Putamen (tissue), 1 donor: ENCODE measurements around the gene GPR3.
"Not testable (repeated sequence)": the region's sequence is repeated elsewhere in the genome, so short reads cannot be mapped to it uniquely, and the experiment has no call there.

ENCODE experiments used
- DNase-seq: peaks from one replicate; pipeline ENCODE4 v3.0.0-alpha.2; 2016; ENCODE audit warnings: low spot score

Gene GPR3

DNA sequence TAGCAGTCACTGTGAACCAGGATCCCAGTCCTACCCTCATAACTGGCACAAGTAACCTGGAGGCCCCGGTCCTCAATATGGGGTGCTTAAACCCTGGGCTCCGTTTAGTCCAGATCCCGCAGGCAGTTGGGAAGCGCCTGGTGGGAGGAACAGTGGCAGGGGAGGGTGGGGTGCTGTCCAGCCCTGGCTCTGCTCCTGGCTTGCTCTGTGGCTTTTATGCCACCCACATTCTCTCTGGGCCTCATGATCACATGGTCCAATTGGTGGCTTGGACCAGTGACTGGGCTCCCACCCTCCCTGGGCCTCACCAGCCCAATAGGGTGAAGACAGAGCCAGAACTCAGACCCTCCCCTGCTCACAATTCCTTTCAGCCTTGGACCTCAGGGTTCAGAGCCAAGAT, 12.2 kb upstream of the GPR3 start:
- DNase-seq: no peak

DNA sequence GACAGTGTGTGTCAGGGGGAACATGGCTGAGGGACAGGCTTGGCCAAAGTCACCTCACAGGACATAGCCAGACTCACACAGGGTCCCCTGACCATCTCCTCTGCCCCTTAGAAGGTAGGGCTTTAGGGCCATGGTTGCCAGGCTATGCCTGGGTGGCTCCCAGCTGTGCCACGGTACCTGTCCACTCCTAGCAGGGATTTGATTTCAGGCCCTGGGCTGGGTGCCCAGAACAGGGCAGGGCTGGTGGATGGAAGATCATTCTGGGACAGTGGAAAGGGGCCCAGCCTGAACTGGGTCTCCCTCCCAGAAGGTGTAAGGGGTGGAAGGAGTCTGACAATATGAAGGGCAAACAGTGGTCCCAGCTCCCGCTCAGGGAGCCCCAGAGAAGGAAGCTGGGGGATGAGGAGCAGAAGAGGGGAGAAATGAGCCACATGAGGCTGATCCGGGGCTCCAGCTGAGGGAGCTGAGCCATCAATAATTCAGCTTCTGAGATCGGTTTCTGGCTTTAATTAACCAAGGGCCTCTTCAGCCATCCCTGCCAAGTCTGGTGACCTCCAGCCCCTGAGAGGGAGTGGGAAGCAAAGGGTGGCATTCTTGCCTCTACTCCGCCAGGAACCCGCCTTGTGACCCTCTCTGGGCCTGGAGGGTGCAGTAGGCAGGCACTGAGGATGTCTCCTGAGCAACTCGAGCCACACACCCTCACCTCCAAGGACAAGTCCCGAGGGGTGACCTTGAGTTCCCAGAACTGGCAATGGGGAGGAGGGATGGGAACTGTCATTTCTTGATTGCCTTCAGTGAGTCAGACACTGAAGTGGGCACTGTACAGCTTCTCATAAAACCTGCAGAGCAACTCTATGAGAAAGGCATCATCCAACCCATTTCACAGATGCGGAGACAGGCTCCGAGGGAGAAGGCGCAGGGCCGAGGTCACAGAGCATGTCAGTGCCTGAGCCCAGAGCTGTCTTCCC, 11.4 kb upstream of the GPR3 start:
- DNase-seq: no peak

DNA sequence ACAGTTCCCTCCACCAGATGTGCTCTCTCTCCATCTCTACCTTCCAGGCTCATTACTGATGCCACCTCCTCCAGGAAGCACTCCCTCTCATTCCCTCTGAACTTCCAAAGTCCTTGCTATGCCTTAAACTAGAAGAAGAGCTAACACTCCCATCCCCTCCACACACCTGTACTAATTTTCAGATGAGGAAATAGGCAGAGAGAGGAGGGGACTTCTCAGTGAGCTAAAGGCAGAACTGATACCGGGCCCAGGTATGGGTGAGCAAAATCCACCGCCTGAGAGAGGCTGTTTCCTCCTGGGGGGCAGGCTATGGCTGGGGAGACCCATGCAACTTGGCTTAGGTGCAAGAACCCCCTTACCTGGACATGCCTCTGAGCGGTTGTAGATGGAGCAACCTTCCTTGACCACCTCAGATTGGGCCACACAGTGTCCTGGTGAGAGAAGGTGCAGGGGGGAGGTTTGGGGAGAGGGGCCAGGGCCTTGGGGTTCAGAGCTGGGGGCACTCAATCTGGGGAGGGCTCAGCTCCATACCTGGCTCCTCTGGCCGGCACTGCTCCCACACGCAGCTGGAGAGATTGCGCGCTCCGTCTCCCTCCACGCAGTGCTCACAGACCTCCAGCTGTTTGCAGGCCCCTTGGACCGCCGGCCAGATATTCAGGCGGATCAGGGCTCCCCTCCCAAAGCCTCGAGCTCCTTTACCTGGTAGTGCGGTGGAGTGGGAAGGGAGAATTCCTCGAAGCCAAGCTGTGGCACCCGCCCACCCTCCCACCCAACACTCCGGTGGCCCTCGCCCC, 10.3 kb upstream of the GPR3 start:
- DNase-seq: no peak

DNA sequence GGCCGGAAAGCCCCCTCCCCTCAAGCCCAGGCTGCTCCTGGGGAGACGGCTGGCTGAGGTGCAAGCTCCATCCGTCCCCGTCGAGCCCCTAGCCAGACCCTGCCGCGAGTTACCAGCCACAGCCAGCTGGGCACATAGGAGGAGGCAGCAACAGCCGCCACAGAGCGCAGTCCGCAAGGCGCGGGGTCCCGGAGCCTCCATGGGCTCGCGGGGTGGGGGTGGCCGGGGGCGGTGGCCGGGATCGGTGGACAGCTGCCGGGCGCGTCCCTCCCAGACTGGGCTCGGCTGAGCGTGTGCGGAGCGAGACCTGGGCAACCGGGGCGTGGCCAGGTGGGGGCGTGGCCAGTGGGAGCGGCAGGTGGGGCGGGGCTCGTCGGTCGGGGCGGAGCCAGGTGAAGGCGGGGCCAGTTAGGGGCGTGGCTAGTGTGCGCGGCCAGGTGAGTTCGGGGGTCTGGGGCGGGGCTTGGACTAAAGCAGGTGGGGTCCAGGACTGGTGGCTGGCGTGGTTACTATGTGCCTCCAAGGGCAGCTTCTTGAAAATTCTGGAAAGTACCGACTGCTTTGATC, 9.3 kb upstream of the GPR3 start, which contains the start of gene CD164L2:
Gene CD164L2, minus strand, starts transcription at position 295 of the 567 bp plus-strand sequence. Its CDS starts 94 bp downstream, at position 201.
- DNase-seq: no peak

DNA sequence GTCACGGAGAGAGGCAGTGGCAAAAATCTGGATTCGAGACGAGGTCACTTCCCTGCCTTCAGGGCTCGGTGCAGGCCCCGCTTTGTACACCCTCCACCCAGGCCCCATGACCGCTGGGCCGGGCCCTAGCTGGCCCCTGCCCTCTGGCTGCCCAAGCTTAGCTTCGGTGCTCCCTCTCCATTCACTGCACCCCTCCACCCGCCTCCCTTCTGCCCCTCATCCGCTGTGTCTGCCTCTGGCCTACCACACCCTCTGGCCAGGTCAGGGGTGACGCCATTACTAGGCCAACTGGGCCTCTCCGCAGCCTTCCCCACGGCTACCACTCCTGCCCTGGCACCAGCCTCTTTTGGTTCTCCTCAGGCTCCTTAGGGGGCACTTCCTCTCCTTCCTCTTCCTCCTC, 8.8 kb upstream of the GPR3 start:
- no peak for DNase-seq

DNA sequence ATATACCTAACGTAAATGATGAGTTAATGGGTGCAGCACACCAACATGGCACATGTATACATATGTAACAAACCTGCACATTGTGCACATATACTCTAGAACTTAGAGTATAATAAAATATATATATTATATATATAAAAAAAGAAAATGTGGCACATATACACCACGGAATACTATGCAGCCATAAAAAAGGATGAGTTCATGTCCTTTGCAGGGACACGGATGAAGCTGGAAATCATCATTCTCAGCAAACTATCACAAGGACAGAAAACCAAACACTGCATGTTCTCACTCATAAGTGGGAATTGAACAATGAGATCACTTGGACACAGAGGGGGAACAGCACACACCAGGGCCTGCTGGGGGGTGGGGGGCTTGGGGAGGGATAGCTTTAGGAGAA, 7.6 kb upstream of the GPR3 start:
- not testable (repeated sequence) for DNase-seq

DNA sequence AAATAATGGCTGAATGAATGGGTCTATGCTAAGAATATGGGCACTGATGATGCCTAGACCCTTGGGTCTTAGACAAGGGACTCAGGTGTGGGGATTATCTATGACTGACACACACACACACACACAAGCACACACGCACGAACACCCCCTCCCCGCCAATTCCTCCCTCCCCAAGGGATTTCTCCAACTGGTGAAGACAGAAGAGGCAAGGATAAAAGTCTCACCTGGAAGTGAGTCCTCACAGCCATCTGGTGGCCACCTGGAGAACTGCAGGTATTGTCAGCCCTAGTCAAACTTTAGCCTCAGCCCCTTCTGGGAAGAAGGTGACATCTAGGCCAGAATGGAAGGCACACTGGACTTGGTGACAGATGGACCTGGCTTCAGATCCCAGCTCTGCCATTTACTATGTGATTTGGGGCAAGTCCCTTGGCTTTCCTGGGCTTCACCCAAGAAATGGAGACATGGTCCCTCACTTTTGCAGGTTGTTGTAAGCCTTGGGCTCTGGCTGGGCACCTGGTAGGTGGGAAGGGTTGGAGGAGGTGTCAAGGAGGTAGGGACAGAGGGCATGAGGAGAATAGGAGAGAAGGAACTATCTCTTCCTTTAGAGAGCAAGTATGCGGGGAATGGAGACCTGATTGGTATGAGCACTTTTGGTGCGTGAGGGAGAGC, 4.0 kb upstream of the GPR3 start:
- no peak for DNase-seq

DNA sequence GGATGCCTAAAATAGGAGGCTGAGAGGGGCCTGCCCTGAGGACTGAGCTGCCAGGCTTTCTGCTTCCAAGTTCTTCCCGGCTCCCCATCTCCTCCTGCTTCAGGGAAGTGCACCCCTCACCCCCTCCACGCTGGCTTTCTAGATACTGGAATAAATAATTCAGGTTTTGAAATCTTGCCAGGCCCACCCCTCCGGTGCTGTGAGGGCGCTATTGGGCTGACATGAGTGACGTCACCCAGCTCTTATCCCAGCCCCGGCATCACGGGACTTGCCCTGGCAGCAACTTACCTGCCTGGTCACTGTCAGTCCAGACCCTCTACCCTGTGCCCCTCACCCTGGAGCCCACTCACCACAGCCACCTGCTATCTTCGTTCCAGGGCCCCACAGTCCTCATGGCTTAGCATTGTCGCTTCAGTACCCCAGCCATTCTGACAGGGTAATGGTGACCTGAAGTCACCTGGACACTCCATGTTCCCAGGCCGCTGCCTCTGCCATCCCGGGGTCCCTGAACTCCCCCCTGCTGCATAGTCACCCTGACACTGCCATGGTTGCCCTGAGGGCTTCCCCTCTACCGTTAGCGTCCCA, 819 bp upstream of the GPR3 start:
- peak; percentile 42 for DNase-seq

DNA sequence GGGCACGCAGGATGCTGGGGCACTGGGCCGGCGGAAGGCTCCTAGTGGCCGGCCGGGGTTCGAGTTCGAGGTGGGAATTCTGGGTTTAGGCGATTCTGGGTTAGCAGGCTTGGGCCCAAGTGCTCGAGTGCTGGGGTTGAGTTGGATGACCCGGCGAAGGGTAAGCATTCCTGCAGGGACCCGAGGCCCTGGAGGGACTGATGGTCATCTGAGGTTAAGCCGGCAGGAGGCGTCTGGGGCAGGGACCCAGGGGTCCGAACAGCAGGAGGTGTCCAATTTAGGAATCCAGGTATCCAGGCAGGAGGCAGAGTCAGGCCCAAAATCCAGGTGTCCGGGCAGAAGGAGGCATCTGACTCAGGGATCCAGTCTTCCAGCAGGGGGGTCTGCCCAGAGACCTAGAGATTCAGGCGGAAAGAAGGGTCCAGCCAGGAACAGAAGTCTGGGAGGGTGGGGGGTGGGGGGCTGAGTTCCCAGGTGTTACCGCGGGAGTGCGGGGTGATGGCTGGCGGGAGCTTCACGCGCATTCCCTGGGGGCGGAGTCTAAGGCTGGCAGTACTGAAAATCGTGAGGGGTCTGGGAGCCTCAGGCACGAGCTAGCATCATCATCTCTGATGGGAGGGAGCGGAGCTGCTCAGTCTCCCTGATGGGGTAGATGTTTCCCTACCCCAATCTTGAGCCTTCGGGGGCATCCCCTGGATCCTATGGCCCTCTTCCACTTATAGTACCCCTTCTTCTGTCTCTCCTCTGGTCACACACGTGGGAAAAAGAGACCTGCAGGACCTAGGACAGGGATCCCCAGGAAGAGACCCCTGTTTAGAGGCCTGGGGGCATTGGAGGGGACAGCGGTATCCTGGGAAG, 585 bp downstream of the GPR3 start:
- no peak for DNase-seq

DNA sequence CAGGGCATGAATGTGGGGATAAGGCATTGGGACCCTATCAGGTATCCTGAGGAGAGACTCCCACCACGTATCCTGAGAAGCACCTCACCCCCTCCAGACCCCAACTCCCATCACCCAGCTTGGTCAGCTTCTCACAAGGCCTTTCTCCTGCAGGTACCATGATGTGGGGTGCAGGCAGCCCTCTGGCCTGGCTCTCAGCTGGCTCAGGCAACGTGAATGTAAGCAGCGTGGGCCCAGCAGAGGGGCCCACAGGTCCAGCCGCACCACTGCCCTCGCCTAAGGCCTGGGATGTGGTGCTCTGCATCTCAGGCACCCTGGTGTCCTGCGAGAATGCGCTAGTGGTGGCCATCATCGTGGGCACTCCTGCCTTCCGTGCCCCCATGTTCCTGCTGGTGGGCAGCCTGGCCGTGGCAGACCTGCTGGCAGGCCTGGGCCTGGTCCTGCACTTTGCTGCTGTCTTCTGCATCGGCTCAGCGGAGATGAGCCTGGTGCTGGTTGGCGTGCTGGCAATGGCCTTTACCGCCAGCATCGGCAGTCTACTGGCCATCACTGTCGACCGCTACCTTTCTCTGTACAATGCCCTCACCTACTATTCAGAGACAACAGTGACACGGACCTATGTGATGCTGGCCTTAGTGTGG, 1.3 kb downstream of the GPR3 start:
- no peak for DNase-seq

DNA sequence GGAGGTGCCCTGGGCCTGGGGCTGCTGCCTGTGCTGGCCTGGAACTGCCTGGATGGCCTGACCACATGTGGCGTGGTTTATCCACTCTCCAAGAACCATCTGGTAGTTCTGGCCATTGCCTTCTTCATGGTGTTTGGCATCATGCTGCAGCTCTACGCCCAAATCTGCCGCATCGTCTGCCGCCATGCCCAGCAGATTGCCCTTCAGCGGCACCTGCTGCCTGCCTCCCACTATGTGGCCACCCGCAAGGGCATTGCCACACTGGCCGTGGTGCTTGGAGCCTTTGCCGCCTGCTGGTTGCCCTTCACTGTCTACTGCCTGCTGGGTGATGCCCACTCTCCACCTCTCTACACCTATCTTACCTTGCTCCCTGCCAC, 1.8 kb downstream of the GPR3 start:
- DNase-seq: no peak

DNA sequence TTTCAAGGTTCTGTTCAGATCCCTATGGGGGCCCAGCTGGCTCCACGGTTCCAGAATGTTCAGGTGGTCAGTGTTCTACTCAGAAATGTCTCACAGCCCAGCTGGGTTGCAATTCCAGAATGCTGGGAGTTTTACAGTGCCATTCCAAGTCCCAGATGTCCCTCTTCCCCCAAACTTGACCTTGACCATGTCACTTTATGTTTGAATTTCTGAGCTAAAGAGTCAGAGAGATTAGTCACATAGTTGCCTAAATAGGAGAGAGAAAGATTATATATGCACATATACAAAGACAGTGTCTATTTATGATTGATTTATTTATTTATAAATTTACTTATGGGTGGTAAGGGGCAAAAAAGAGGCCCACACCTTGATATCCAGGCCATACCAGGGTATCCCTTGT, 2.5 kb downstream of the GPR3 start:
- no peak for DNase-seq

DNA sequence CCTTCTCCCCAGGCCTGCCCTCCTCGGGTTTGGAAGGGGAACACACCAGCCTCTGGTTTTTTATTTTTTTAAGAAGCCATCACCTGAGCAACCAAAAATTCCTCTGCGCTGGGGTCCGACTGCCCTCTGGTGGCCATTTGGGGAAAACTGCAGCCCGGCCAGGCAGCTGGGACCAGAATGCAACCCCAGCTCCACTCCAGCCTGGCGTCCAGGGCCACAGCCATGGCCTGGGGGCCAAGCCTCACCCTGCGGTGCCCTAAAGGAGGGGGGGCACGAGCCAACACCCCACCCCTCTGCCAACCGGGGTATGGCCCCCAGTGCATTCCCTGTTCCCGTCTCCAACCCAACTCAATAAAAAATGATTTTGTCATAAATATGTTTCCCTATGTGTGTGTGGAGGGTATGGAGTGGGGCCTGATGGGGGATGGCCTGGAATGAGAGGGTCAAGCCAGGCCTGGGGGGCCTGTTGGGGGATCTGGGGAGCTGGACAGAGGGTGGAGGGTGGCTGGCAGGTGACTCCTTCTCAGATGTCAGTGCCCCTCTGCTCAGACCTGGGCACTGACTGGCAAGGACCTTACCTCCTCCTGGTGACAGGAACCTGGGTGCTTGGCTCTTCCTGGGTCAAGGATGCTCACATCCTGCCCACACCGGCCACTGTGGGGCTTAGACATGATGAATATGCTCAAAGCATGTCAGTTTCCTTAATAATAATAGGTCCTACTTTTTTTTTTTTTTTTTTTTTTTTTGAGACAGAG, 3.2 kb downstream of the GPR3 start:
- peak; percentile 69 for DNase-seq

DNA sequence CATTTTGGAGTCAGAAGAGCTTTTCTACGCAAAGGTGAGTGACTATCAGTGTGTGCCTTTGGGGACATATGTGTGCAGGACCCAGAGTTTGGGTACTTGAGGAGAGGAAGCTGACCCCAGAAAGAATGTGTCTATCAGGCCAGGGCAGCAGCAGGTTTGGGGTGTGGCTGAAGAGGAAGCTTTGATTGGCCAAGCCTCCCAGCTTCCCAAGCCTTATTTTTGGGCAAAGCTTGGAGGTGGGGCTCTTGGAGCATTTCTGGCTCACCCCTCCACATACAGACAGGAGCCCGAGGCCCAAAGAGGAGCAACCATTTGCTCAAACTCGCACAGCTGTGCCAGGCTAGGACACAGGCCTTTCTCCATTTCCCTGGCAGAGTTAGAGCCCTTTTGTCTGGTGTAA, 4.7 kb downstream of the GPR3 start:
- DNase-seq: no peak

DNA sequence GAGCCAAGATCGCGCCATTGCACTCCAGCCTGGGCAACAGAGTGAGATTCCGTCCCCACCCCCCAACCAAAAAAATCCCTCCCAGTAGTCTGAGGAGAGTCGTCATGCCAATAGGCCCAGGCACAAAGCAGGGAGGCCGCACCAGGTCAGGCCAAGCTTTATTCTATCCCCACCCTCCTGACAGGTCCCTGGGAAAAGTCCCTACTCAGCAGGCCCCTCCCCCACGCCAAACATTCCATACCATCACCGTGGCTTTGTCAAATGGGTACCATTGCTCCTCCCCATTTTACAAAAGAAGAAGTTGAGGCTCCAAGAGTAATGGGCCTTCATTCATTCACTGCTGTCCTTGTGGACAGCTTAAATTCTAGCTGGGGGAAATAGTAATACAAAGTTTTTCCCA, 5.3 kb downstream of the GPR3 start:
- no peak for DNase-seq

DNA sequence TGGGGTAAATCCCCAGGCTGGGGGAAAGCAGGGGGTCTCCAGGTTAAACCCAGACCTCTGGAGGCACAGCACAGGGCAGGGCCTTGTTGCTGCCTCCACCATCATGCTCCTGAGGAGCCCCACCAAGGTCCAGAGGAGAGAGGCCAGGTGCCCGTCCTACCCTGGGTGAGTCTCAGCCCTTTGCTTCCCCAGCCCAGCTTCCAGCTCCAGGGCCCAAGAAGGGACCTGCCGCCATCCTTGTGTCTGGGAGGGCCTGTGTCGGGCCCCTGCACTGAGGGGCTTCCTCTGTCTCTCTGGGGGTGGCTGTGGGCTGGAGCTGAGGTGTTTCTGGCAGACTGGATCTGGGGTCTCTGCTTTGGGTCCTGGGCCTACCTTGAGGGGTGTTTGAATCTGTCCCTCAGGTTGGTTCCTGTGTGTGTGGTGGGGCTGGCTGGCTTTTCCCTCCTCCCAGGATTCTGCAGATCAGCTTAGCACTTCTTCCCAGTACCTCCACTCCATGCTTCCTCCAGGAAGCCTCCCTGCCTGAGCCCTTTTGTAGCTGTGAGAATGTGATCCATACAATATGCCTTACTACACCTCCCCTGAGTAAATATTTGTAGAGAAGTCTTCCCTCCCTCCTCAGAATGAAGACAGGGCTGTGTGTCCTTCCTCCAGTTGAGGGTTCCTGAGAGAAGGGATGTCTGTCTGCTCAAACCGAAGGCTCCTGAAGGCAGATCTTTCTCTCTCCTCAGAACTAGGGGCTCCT, 6.2 kb downstream of the GPR3 start:
- DNase-seq: no peak

DNA sequence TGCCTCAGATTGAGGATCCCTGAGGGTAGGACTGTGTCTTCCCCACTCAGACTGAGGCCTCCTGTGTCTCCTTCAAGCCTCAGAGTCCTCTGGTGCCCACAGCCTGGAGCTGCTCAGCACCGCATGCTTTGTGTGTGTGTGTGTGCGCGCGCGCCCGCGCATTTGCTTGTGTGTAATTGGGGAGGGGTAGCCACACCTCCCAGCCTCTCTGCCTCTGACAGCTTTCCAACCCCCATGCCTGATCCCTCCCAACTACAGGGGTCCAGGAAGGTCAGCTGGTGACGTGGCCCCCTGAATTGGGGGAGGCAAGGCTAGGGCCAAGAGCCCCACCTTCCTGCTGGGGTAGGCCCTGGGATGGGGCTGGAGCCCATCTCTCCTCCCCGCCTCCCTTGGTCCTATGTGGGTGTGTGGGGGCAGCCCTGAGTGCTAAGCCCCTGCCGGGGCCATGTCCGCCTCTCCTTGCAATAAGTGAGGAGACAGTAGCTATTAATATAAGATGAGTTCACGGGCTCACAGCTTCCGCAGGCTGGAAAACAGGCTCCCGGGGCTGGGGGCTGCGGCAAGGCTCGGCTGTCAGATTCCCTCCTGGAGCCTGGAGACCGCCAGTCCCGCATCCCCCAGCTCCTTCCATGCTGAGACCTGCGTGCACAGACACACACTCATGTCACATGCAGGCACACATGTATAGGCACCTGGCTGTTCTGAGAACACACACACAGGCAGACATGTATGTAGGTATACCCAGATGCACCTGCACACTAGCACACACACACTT, 7.0 kb downstream of the GPR3 start:
- no peak for DNase-seq
